A172 (cell line): Measurements from ENCODE around the gene POLDIP2. TPM values are rescaled to one million over a fixed set of nuclear protein-coding genes. Genes with fewer than 3 reads are reported as not detected.

Source experiments
- DNase-seq: peaks from one replicate; pipeline ENCODE4 v3.0.0-alpha.2; 2015; ENCODE audit warnings: low spot score
- total RNA-seq: library from RNA; depleted of rRNA; stranded (reverse); fragments of >200 nt; shearing (Covaris generic); gene quantifications from 2 replicates; pipeline ENCODE4 v1.2.3, GENCODE V29; 2014

POLDIP2 gene
- total RNA-seq, 1 experiment from 2014 or later: 176 TPM

GRCh38 chr17:28335959-28336871 is 21.1 kb downstream of the POLDIP2 start:
- DNase-seq: peak; percentile 93

DNA sequence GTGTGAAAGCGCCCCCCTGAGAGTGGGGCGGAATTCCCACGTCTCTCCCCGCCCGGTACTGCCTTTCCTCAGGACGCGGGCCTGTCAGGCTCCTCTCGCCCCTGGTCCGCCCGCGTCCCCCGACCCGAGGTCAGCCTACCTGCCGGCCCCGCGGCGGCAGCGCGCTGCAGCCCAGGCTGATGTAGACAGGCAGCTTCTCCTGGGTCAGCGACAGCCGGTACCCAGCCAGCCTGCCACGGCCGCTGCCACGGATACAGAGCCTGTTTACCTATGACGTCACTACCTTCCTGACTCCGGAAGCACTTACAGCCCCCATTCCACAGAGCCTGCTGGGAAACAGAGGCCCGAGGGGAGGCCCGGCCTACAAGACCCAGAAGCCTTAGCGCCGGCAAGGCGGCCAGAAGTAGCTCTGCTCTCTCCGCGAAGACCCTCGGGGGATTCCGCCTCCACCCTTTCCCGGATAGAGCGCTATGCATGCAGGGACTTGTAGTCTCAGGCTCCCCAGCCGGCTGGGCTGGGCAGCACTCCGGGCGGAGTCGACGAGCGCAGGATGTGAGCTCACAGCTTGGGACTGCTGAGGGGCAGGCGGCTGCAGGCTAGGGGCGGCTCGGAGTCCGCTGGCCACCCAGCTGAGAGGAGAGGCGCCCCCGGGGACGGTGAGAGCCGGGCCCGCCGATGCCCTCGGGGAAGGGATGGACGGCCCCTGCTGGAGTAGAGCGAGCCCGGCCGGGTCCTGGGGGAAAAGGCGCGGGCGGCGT is 21.9 kb downstream of the POLDIP2 start, which contains the start of the genes IFT20 and TNFAIP1:
Gene IFT20, minus strand, starts transcription at position 272 of the 758 bp plus-strand sequence. CDS start 3,487 bp downstream, outside the sequence.
Gene TNFAIP1, plus strand, starts transcription at position 561 of the 758 bp plus-strand sequence. CDS start 3,761 bp downstream, outside the sequence.
- DNase-seq: peak; percentile 99

DNA sequence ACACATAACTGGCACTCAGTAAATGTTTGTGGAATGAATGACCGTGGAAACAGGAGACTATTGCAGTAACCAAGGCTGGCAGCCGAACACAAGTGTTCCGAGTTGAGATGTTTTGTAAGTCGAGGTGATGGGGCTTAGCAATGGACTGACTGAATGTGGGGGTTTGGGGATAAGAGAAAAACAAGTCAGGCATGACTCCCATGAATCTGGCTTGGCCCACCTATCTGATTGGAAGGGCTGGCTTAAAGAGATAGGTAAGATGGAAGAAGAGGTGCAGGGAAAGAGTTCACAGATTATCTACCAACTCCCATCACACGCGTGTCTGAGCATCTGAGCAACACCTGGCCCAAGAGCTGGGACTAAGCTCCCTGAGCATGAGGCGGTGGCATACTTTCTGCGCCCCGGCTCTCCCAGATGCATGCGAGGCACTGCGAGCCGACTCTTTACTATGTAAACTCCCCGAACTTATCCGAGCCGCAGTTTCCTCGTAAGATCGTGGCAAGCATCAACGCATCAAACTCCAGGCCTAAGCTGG is 22.6 kb downstream of the POLDIP2 start:
- no peak for DNase-seq

DNA sequence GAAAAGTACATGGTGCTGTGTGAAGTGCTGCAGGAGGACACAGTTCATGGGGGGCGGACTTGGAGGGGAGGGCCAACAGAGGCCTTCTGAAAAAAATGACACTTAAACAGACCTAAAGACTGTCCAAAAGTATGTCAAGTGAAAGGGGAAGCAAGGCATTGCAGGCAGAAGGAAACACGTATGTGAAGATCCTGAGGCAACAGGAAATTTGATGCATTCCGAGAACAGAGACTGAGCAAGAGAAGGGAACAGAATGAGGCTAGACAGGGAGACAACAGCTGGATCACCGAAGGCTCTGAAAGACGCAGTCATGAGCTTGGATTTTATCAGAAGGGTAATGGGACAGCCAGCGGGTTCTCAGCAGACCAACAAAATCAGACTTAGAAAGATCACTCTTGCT is 23.2 kb downstream of the POLDIP2 start:
- no peak for DNase-seq

GRCh38 chr17:28333083-28333746 is 24.1 kb downstream of the POLDIP2 start:
- no peak for DNase-seq

DNA sequence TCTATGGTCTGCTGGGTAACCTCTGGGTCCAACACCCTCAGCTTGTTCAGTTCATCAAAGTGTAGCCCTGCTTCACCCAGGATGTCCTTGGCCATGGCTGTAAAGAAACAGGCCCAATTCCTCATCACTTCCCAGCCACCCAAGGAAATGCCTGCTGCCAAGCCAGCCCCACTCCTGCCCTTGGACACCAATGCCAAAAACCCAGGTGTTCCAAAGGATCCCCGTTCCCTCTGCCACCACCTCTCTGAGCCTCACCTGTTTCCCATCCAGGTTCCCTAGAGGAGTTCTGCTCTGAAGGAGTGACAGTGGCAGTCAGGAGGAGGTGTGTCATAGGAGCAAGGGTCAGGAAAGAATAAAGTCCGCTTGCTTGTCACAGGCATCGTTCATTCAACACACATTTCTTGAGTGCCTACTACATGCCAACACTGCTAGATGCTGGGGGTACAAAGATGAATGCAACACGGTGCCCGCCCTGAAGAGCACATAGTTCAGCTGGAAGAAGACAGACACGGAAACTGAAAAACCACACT is 25.4 kb downstream of the POLDIP2 start:
- no peak for DNase-seq

DNA sequence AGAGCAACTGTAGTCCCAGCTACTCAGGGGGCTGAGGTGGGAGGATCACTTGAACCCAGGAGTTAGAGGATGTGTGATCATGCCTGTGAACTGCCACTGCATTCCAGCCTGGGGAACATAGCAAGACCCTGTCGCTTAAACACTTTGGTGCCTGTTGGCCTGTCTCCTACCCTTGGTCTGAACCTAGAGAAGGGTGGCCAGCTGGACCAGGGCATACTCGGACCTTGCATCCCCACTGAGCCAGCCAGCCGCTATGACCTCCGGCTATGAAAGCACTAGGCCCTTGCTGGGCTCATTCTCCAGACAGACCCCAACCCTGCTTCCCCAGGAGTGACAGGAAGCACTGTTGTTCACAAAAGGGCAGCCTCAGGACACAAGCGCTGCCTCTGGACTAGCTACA is 26.7 kb downstream of the POLDIP2 start:
- no peak for DNase-seq

DNA sequence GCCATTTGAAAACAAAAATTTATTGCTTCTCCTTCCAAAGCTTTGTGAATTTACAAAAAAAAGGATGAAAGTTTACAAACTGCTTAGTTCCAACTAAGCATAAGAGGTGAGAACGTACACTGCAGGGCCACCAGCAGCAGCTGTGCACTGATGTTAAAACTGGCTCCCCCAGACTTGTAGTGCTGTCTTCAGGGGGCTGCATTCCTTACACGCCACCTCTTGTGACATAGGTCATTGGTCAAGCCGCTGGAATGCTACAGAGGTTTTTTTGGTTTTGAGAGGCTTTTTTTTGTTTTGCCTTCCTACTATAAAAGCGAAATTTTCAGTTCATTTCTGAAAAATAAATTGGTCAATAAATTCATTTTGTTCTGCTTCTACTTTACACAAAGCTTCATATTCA is 29.0 kb downstream of the POLDIP2 start:
- no peak for DNase-seq

GRCh38 chr17:28327709-28328108 is 29.6 kb downstream of the POLDIP2 start:
- no peak for DNase-seq

GRCh38 chr17:28327031-28327607 is 30.2 kb downstream of the POLDIP2 start:
- no peak for DNase-seq

- no peak for DNase-seq
These were observed 31.2 kb downstream of the POLDIP2 start for GRCh38 chr17:28326114-28326513.

- no peak for DNase-seq
These were observed 32.1 kb downstream of the POLDIP2 start for GRCh38 chr17:28325211-28325610.

GRCh38 chr17:28324781-28325180 is 32.5 kb downstream of the POLDIP2 start:
- no peak for DNase-seq

GRCh38 chr17:28324267-28324745 is 33.0 kb downstream of the POLDIP2 start:
- no peak for DNase-seq

DNA sequence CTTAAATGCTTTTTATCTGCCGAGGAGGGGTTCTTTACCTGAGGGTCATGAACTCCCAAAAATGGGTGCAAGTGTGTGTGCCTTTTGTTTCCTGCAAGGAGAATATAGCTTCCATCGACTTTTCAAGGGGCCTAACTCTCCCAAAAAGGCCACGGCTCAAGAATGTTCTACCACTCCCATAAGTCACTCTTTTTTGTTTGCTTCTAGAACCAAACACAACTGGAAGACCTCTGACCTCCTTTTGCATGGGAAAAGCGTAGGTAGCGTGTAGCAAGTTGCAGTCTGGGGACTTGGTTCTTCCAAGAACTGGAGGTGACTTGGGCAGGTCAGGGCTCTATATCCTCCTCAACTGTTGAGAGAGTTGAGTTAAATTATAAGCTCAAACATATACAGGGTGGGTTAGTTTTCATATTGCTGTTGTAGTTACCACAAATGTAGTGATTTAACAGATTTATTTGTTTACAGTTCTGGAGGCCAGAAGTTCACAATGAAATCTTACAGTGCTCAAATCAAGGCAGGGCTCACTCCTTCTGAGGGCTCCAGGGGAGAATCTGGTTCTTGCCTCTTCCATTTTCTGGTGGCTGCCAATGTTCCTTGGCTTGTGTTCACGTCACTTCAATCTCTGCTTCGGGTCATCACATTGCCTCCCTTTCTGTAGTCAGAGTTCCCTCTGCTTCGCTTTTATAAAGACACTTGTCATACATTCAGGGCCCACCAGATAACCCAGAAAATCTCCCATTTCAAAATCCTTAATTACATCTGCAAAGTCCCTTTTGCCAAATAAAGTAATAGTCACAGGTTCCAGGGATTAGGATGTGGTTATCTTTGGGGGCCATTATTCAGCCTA is 36.9 kb downstream of the POLDIP2 start:
- no peak for DNase-seq

GRCh38 chr17:28319598-28319935 is 37.8 kb downstream of the POLDIP2 start:
- no peak for DNase-seq

DNA sequence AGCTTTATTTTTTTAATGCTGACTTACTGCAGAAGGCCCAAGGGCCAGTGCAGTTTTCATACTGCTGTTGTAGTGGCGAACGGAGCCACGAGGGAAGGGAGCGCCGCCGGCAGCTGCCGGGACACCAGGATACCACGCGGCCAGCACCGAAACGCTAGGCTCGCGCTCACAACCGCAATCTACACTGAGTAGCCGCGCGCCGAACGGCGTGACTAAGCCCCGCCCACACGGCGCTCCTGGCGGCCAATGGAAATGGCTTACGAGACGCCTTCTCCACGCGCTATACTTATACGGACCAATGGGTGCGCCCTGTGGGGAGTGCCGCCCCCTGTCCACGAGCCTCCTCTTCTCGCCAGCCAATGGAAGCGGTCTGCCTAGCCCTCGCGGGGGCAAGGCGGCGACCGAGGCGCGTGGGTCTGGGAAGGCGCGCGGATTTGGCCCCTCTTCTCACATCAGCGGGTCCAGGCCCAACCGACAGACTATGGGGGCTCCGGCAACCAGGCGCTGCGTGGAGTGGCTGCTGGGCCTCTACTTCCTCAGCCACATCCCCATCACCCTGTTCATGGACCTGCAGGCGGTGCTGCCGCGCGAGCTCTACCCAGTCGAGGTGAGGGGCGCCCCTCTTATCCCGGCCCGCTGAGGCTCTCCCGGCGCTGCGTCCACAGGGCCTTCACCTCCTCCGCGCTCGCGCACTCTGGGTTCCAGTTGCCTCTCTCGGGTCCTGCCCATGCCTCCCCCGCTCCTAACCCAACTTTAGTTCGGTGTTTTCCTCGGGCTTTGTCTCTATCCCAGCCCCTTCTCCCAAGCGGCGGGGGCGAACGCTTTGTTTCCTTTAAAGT is 38.3 kb downstream of the POLDIP2 start, which contains the start of gene TMEM97:
Gene TMEM97, plus strand, starts transcription at position 442 of the 839 bp plus-strand sequence. Its CDS starts 40 bp downstream, at position 482.
- DNase-seq: peak; percentile 95

DNA sequence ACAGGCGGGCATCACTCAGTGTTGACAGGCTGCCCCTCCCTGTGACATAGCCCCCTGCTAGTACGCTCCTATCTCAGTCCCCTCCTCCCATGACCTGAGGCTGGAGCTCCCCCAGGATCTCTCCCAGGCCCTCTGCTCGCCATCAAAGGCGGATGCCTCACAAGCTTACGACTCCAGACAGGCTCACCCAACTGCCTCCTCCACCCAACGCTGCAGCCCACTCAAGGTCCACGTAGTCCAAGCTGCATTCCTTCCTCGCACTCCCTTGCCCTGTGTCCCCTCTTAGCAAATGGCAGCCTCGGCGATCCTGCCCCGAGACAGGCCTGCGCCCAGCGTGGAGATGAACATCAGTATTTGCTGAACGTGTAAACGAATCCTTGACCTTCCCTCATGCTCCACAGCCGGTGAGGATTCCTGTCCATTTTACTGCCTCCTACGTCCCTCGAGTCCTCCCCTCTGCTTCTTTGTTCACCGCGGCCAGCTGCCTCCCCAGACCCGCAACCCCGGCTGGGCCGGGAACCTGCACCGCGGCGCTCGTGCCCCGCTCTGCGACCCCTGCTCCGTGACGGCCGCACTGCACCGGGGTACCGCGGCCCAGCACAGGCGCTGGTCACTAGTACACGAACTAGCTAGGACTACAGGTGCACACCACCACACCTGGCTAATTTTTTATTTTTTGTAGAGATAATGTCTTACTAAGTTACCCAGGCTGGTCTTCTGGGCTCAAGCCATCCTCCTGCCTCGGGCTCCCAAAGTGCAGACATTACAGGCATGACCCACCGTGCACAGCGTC is 39.2 kb downstream of the POLDIP2 start:
- DNase-seq: no peak
